Measurements from ENCODE around the gene KLK6.

GRCh38 chr19:50932018-50932689, 37.2 kb downstream of the KLK6 start:
- TF ChIP-seq CTCF (IDR thresholded peaks at IDR 0.05; ENCODE audit: insufficient read depth, low read depth, low read length), result no peak
- no peak for TF ChIP-seq EZH2 (IDR thresholded peaks at IDR 0.05; ENCODE audit: insufficient read depth, low read length)

Measured in astrocyte (in vitro differentiated cells and primary cell).